Lower lobe of right lung (tissue), 2 donors: ENCODE results near the gene CDK6. TPM values are rescaled to one million over a fixed set of nuclear protein-coding genes. Genes with fewer than 3 reads are reported as not detected.

Source experiments
- ATAC-seq, 2 donors: fragments of 200-7000 bp; cut with Tn5 transposase; one replicate each; pipeline ENCODE4 v1.9.1; 2020 to 2022; ENCODE audit warnings: mild to moderate bottlenecking in 2 of 2, moderate library complexity in 2 of 2
- DNase-seq: peaks from one replicate; pipeline ENCODE4 v3.0.0-alpha.2; 2020
- H3K27ac ChIP-seq: fragments of 200-600 bp; one replicate; pipeline ENCODE4 v1.8.0; 2022
- H3K27me3 ChIP-seq: fragments of 200-600 bp; one replicate; pipeline ENCODE4 v1.8.0; 2022; ENCODE audit warnings: low read depth
- H3K36me3 ChIP-seq: fragments of 200-600 bp; one replicate; pipeline ENCODE4 v1.8.0; 2022; ENCODE audit warnings: mild to moderate bottlenecking
- H3K4me1 ChIP-seq: fragments of 200-600 bp; one replicate; pipeline ENCODE4 v1.8.0; 2022
- H3K4me3 ChIP-seq: fragments of 200-600 bp; one replicate; pipeline ENCODE4 v1.8.0; 2022; ENCODE audit warnings: mild to moderate bottlenecking
- H3K9me3 ChIP-seq: fragments of 200-600 bp; one replicate; pipeline ENCODE4 v1.8.0; 2022
- CTCF ChIP-seq: fragments of 200-600 bp; IDR thresholded peaks from one replicate; pipeline ENCODE4 v1.8.0; 2022; ENCODE audit warnings: antibody characterized with exemption, mild to moderate bottlenecking
- intact Hi-C: fragments of 100-400 bp; cut with DNase I; formaldehyde crosslinking; loops from one replicate; pipeline ENCODE4 v1.11.0; 2022
- total RNA-seq: library from RNA; stranded (reverse); fragmentation: NEBNext Ultra II Directional; extraction: Animal tissue kit (Norgen Biotek cat#: 25700); gene quantifications from one replicate; pipeline ENCODE4 v1.2.1, GENCODE V29; 2021
- donor health status: DM: no; HTN: yes; CAD: no; lungs with severe emphysema.

Gene CDK6
- total RNA-seq, 1 donor from 2014 or later = 21.7 TPM

- Histone ChIP-seq H3K4me3 (peak overlapping the region; percentile 86), H3K27ac (no peak overlapping the region), H3K27me3 (no peaks in the 10 kb centered on the region), H3K9me3 (no peaks in the 10 kb centered on the region), H3K4me1 (peaks cover 59% of the 10 kb centered on the region), H3K36me3 (no peaks in the 10 kb centered on the region)
- intact Hi-C loops = no loop called here
- DNase-seq (no peak), ATAC-seq (no peak)
- no peak for TF ChIP-seq CTCF
These were observed 247.8 kb downstream of the CDK6 start for GRCh38 chr7:92588561-92588960.

- Histone ChIP-seq H3K4me1 (peaks cover 59% of the 10 kb centered on the region), H3K9me3 (no peaks in the 10 kb centered on the region), H3K27me3 (no peaks in the 10 kb centered on the region), H3K36me3 (no peaks in the 10 kb centered on the region), H3K4me3 (no peak overlapping the region), H3K27ac (no peak overlapping the region)
- ATAC-seq (no peak), DNase-seq (no peak)
- no peak for TF ChIP-seq CTCF
- intact Hi-C loops = no loop called here
These were observed 249.5 kb downstream of the CDK6 start for GRCh38 chr7:92586841-92587240.

GRCh38 chr7:92586403-92586802, 250.0 kb downstream of the CDK6 start:
- Histone ChIP-seq H3K4me1 (peaks cover 59% of the 10 kb centered on the region), H3K27me3 (no peaks in the 10 kb centered on the region), H3K27ac (no peak overlapping the region), H3K9me3 (no peaks in the 10 kb centered on the region), H3K36me3 (no peaks in the 10 kb centered on the region), H3K4me3 (no peak overlapping the region)
- ATAC-seq (no peak), DNase-seq (no peak)
- TF ChIP-seq CTCF = no peak
- intact Hi-C loops = no loop called here

GRCh38 chr7:92584953-92585352, 251.4 kb downstream of the CDK6 start:
- ATAC-seq (no peak), DNase-seq (no peak)
- TF ChIP-seq CTCF = no peak
- Histone ChIP-seq H3K36me3 (peaks cover 12% of the 10 kb centered on the region), H3K27me3 (no peaks in the 10 kb centered on the region), H3K9me3 (no peaks in the 10 kb centered on the region), H3K4me1 (peaks cover 53% of the 10 kb centered on the region), H3K4me3 (no peak overlapping the region), H3K27ac (no peak overlapping the region)
- intact Hi-C loops = no loop called here

GRCh38 chr7:92582948-92583347, 253.4 kb downstream of the CDK6 start:
- DNase-seq (no peak), ATAC-seq (no peak)
- Histone ChIP-seq H3K27ac (no peak overlapping the region), H3K9me3 (no peaks in the 10 kb centered on the region), H3K36me3 (peaks cover 32% of the 10 kb centered on the region), H3K27me3 (no peaks in the 10 kb centered on the region), H3K4me1 (peaks cover 38% of the 10 kb centered on the region), H3K4me3 (no peak overlapping the region)
- intact Hi-C loops = no loop called here
- TF ChIP-seq CTCF = no peak

- ATAC-seq (no peak), DNase-seq (no peak)
These were observed 260.1 kb downstream of the CDK6 start for GRCh38 chr7:92576296-92576695.

More at GRCh38 chr7:92576296-92576695, 260.1 kb downstream of the CDK6 start:
- no peak overlapping the region for H3K4me3 ChIP-seq
- peaks cover 94% of the 10 kb centered on the region for H3K36me3 ChIP-seq
- TF ChIP-seq CTCF = no peak
- H3K4me1 ChIP-seq = no peaks in the 10 kb centered on the region
- no peaks in the 10 kb centered on the region for H3K27me3 ChIP-seq
- intact Hi-C loops = no loop called here
- no peak overlapping the region for H3K27ac ChIP-seq
- H3K9me3 ChIP-seq = no peaks in the 10 kb centered on the region
